ENCODE measurements around the gene ANKRD11. TPM values are rescaled to one million over a fixed set of nuclear protein-coding genes. Genes with fewer than 3 reads are reported as not detected.

Gene ANKRD11
- total and polyA plus RNA-seq, 2 donors (not counting 3 experiments of a cell fraction or from before 2014, with no cell fraction given) = 55.8 to 191 TPM

- Histone ChIP-seq H3K27me3 (ENCODE audit: control insufficient read depth in 2 of 2, insufficient read depth in 2 of 2, low read length in 2 of 2) (no peaks in the 10 kb centered on the region), H3K9me3 (replicated peaks; ENCODE audit: control insufficient read depth, insufficient read depth, low read length) (no peaks in the 10 kb centered on the region), H3K27ac (ENCODE audit: insufficient read depth, low read depth, low read length) (no peak overlapping the region), H3K36me3 (ENCODE audit: control insufficient read depth in 2 of 2, extremely low read depth in 1 of 2, insufficient read depth in 2 of 2, low read length in 2 of 2) (no peaks in the 10 kb centered on the region), H3K4me3 (replicated peaks in 1 of 3; ENCODE audit: insufficient read depth in 1 of 3, low read depth in 1 of 3, low read length in 3 of 3) (no peak overlapping the region), H3K4me2 (ENCODE audit: insufficient read depth, low read length) (no peak overlapping the region), H4K20me1 (replicated peaks; ENCODE audit: control insufficient read depth, extremely low read depth, insufficient read depth, low read length) (peaks cover 11% of the 10 kb centered on the region), H3K79me2 (ENCODE audit: control insufficient read depth, insufficient read depth, low read length) (peaks cover 96% of the 10 kb centered on the region), H2AFZ (ENCODE audit: low read depth, low read length) (no peak overlapping the region), H3K9ac (replicated peaks; ENCODE audit: extremely low read depth, insufficient read depth, low read length) (no peak overlapping the region), H3K4me1 (ENCODE audit: control insufficient read depth, extremely low read depth, insufficient read depth, low read length) (peaks cover 33% of the 10 kb centered on the region), H3K9me1 (replicated peaks; ENCODE audit: control insufficient read depth, extremely low read depth, insufficient read depth, low read length) (no peaks in the 10 kb centered on the region)
- DNase-seq (ENCODE audit: low read depth, low spot score) (no peak), FAIRE-seq (no peak)
- dilution Hi-C loops (cut with MboI; ENCODE audit: extremely low pct_ligation_motif_present, low sequenced_read_pairs) (no loop called here), intact Hi-C loops (cut with micrococcal nuclease) (loop anchor here (5.0 kb wide), 2 partner anchors 82 to 93 kb away; partner anchors contain the start of gene SPG7)
- CTCF ChIA-PET = interaction anchor here (1.4 kb wide), 1 partner anchor 9 kb away, joined by 4 read pairs; no protein-coding TSS in a partner anchor
- no TSS peak for BruUV-seq (replicated peaks)
- POLR2A ChIA-PET = no interaction called here
- TF ChIP-seq POLR2A (IDR thresholded peaks at IDR 0.05; ENCODE audit: low read depth, low read length) (no peak), POLR2AphosphoS5 (IDR thresholded peaks at IDR 0.05; ENCODE audit: insufficient read depth, low read depth, low read length) (no peak), JUN (IDR thresholded peaks at IDR 0.05; ENCODE audit: borderline replicate concordance, insufficient read depth, insufficient read length, low read depth) (no peak), EZH2 (IDR thresholded peaks at IDR 0.05; ENCODE audit: borderline replicate concordance, low read depth, low read length, severe bottlenecking) (no peak), GATA2 (IDR thresholded peaks at IDR 0.05; ENCODE audit: insufficient read depth, insufficient read length, low read depth, low read length) (no peak), MAX (IDR thresholded peaks at IDR 0.05; ENCODE audit: insufficient read depth, insufficient read length) (no peak), FOS (IDR thresholded peaks at IDR 0.05; ENCODE audit: borderline replicate concordance, insufficient read depth, low read length) (no peak), CTCF (IDR thresholded peaks at IDR 0.05; ENCODE audit: extremely low read depth in 1 of 2, insufficient read depth in 1 of 2, low read depth in 1 of 2, low read length in 2 of 2) (no peak), MYC (IDR thresholded peaks at IDR 0.05; ENCODE audit: low read depth, low read length) (no peak)
Observed at GRCh38 chr16:89413811-89414585, 76.4 kb downstream of the ANKRD11 start.
